Loucy (cell line): ENCODE results near the gene GSG1L.

Source experiments
- H2AFZ ChIP-seq: fragments of 200-600 bp; sonication (generic); 2 replicates; pipeline ENCODE4 v1.6.0; 2016; ENCODE audit warnings: antibody characterized with exemption, mild to moderate bottlenecking, low read length, moderate library complexity
- H3F3A ChIP-seq: fragments of 200-600 bp; 2 replicates; pipeline ENCODE4 v1.6.0; 2016; ENCODE audit warnings: antibody characterized with exemption, low read depth, mild to moderate bottlenecking
- H3K27me3 ChIP-seq: fragments of 200-600 bp; sonication (generic); 2 replicates; pipeline ENCODE4 v1.6.1; 2014; ENCODE audit warnings: low read length, mild to moderate bottlenecking; ENCODE audit not compliant: insufficient read depth, poor library complexity, severe bottlenecking
- H3K36me3 ChIP-seq: fragments of 200-600 bp; sonication (generic); 2 replicates; pipeline ENCODE4 v1.6.1; 2016; ENCODE audit warnings: low read length; ENCODE audit not compliant: insufficient read depth
- H3K4me1 ChIP-seq: fragments of 200-600 bp; sonication (generic); 2 replicates; pipeline ENCODE4 v1.5.1; 2014; ENCODE audit warnings: low read length, mild to moderate bottlenecking; ENCODE audit not compliant: insufficient read depth, poor library complexity, severe bottlenecking
- H3K4me2 ChIP-seq: fragments of 200-600 bp; sonication (generic); 2 replicates; pipeline ENCODE4 v1.6.0; 2014; ENCODE audit warnings: antibody characterized with exemption, low read length, low read depth, mild to moderate bottlenecking; ENCODE audit not compliant: poor library complexity, severe bottlenecking
- H3K4me3 ChIP-seq: fragments of 200-600 bp; sonication (generic); 2 replicates; pipeline ENCODE4 v1.5.1; 2014; ENCODE audit warnings: low read length, mild to moderate bottlenecking, mixed read lengths; ENCODE audit not compliant: poor library complexity, severe bottlenecking
- H3K79me2 ChIP-seq: fragments of 200-600 bp; sonication (generic); 2 replicates; pipeline ENCODE4 v1.6.1; 2014; ENCODE audit warnings: low read length; ENCODE audit not compliant: insufficient read depth
- H3K9ac ChIP-seq: fragments of 200-600 bp; sonication (generic); 2 replicates; pipeline ENCODE4 v1.6.0; 2014; ENCODE audit warnings: mild to moderate bottlenecking, low read depth, low read length, moderate library complexity; ENCODE audit not compliant: poor library complexity, severe bottlenecking
- H3K9me2 ChIP-seq: fragments of 200-600 bp; sonication (generic); replicated peaks from 2 replicates; pipeline ENCODE4 v1.6.1; 2016; ENCODE audit warnings: low read depth, low read length, mixed read lengths
- H3K9me3 ChIP-seq: fragments of 200-600 bp; sonication (generic); 2 replicates; pipeline ENCODE4 v1.6.1; 2014; ENCODE audit warnings: mild to moderate bottlenecking, antibody characterized with exemption, low read length, low read depth; ENCODE audit not compliant: insufficient read depth
- H4K20me1 ChIP-seq: fragments of 200-600 bp; sonication (generic); 2 replicates; pipeline ENCODE4 v1.6.0; 2014; ENCODE audit warnings: antibody characterized with exemption, low read length, mild to moderate bottlenecking; ENCODE audit not compliant: insufficient read depth, poor library complexity, severe bottlenecking
- EZH2phosphoT487 ChIP-seq: fragments of 200-600 bp; IDR thresholded peaks from 2 replicates; pipeline ENCODE4 v1.6.1; 2018; ENCODE audit warnings: antibody characterized with exemption, mild to moderate bottlenecking, moderate library complexity, borderline replicate concordance
- TF ChIP-seq, protein P1 (sequence below): fragments of 200-600 bp; sonication (generic); conservative IDR thresholded peaks from 2 replicates; pipeline ENCODE4 v1.5.1; 2014; ENCODE audit warnings: mild to moderate bottlenecking, antibody characterized with exemption, low read length

The GSG1L gene

DNA sequence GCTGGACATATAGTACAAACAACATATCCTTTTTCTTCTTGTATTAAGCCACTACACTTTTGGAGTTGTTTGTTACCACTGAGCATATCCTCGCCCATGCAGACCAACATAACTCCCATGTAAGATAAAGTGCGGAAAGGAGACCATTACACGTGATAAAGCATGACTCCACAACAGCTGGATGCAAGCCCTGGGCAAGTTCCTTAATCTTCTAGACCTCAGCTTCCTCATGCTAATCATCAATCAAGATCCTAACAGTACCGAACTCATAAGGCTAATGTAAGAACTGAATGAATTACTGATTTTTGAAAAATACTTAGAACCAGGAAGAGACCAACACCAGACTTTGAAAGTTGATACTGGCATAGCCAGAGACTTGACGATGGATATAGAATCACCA is 47.0 kb upstream of the GSG1L start:
- no peaks in the 10 kb centered on the region for H3F3A ChIP-seq
- no peaks in the 10 kb centered on the region for H3K9me2 ChIP-seq
- H3K4me1 ChIP-seq, result no peaks in the 10 kb centered on the region
- no peaks in the 10 kb centered on the region for H3K9me3 ChIP-seq
- no peaks in the 10 kb centered on the region for H3K27me3 ChIP-seq
- H3K9ac ChIP-seq, result no peak overlapping the region
- H3K79me2 ChIP-seq, result no peaks in the 10 kb centered on the region
- TF ChIP-seq, protein P1, sequence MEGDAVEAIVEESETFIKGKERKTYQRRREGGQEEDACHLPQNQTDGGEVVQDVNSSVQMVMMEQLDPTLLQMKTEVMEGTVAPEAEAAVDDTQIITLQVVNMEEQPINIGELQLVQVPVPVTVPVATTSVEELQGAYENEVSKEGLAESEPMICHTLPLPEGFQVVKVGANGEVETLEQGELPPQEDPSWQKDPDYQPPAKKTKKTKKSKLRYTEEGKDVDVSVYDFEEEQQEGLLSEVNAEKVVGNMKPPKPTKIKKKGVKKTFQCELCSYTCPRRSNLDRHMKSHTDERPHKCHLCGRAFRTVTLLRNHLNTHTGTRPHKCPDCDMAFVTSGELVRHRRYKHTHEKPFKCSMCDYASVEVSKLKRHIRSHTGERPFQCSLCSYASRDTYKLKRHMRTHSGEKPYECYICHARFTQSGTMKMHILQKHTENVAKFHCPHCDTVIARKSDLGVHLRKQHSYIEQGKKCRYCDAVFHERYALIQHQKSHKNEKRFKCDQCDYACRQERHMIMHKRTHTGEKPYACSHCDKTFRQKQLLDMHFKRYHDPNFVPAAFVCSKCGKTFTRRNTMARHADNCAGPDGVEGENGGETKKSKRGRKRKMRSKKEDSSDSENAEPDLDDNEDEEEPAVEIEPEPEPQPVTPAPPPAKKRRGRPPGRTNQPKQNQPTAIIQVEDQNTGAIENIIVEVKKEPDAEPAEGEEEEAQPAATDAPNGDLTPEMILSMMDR, result no peak
- TF ChIP-seq EZH2phosphoT487, result no peak
- no peak overlapping the region for H3K4me2 ChIP-seq
- H4K20me1 ChIP-seq, result no peaks in the 10 kb centered on the region
- H2AFZ ChIP-seq, result no peak overlapping the region
- H3K4me3 ChIP-seq, result no peak overlapping the region
- peaks cover 92% of the 10 kb centered on the region for H3K36me3 ChIP-seq

GRCh38 chr16:28110074-28110473 is 46.6 kb upstream of the GSG1L start:
- no peak overlapping the region for H3K9ac ChIP-seq

DNA sequence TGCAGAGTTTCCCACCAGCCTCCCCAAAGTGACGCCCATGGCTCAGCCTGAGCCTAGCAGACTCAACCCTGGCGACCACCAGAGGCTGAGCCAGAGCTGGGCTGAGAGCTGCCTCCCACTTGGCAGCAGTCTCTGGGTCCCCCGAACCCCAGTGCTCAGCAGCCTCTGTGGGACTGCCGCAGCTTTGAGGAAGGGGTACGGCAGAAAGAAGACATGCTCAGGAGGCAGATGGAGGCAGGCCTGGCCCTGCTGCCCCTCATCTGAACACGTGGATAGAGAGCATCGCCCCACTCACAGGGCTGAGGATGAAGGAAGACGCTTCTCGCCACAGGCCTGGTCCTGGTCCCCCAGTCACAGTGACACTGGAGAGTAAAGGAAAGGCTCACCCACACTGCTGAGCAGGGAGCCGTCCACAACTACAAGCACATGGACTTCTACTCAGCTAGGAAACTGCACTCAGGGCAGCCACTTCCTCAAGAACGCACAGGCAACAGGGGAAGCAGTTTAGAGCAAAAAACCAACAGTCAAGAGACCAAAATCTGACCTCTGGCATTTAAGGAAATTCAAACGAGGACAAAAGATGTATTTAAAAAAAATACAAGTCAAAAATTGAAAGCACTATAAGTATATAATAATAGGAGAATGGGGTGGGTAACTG is 45.2 kb upstream of the GSG1L start:
- TF ChIP-seq EZH2phosphoT487, result no peak
- no peak overlapping the region for H3K9ac ChIP-seq
- H2AFZ ChIP-seq, result no peak overlapping the region
- H3K9me3 ChIP-seq, result no peaks in the 10 kb centered on the region
- H3K79me2 ChIP-seq, result no peaks in the 10 kb centered on the region
- H3K4me3 ChIP-seq, result no peak overlapping the region
- no peak overlapping the region for H3K4me2 ChIP-seq
- H3K27me3 ChIP-seq, result no peaks in the 10 kb centered on the region
- H3K4me1 ChIP-seq, result no peaks in the 10 kb centered on the region
- H3F3A ChIP-seq, result no peaks in the 10 kb centered on the region
- H3K9me2 ChIP-seq, result no peaks in the 10 kb centered on the region
- no peaks in the 10 kb centered on the region for H4K20me1 ChIP-seq
- peaks cover 94% of the 10 kb centered on the region; the same call in 1 of the 2 replicates for H3K36me3 ChIP-seq

More at GRCh38 chr16:28110074-28110473, 46.6 kb upstream of the GSG1L start:
- no peaks in the 10 kb centered on the region for H3K9me3 ChIP-seq
- no peaks in the 10 kb centered on the region for H3K79me2 ChIP-seq
- no peak overlapping the region for H3K4me3 ChIP-seq
- TF ChIP-seq, protein P1, result no peak
- no peak for TF ChIP-seq EZH2phosphoT487
- H3K9me2 ChIP-seq, result no peaks in the 10 kb centered on the region
- no peaks in the 10 kb centered on the region for H3F3A ChIP-seq
- H3K36me3 ChIP-seq, result peaks cover 92% of the 10 kb centered on the region
- H3K4me2 ChIP-seq, result no peak overlapping the region
- no peaks in the 10 kb centered on the region for H3K4me1 ChIP-seq
- H2AFZ ChIP-seq, result no peak overlapping the region
- H4K20me1 ChIP-seq, result no peaks in the 10 kb centered on the region
- H3K27me3 ChIP-seq, result no peaks in the 10 kb centered on the region

- H3K4me3 ChIP-seq, result no peak overlapping the region
- H3K36me3 ChIP-seq, result peaks cover 96% of the 10 kb centered on the region; the same call in 1 of the 2 replicates
- H2AFZ ChIP-seq, result no peak overlapping the region
- H3K9me2 ChIP-seq, result no peaks in the 10 kb centered on the region
- H3K27me3 ChIP-seq, result no peaks in the 10 kb centered on the region
- no peaks in the 10 kb centered on the region for H4K20me1 ChIP-seq
- no peaks in the 10 kb centered on the region for H3F3A ChIP-seq
- TF ChIP-seq, protein P1, result no peak
- TF ChIP-seq EZH2phosphoT487, result no peak
- no peaks in the 10 kb centered on the region for H3K9me3 ChIP-seq
- H3K79me2 ChIP-seq, result no peaks in the 10 kb centered on the region
- no peak overlapping the region for H3K9ac ChIP-seq
- H3K4me1 ChIP-seq, result no peaks in the 10 kb centered on the region
- H3K4me2 ChIP-seq, result no peak overlapping the region
These were observed 43.7 kb upstream of the GSG1L start for GRCh38 chr16:28107232-28107631.
